AG09309 (cell line): Measurements from ENCODE around the gene XXYLT1.

ENCODE experiments used
- DNase-seq: peaks from one replicate; pipeline ENCODE4 v3.0.0-alpha.2; 2010; ENCODE audit warnings: low read depth
- H3K4me3 ChIP-seq: 2 replicates; pipeline ENCODE4 v1.5.1; 2011; ENCODE audit warnings: mild to moderate bottlenecking, low read depth, low read length, moderate library complexity; ENCODE audit not compliant: control insufficient read depth
- CTCF ChIP-seq: IDR thresholded peaks from 2 replicates; pipeline ENCODE4 v1.5.1; 2011; ENCODE audit warnings: mild to moderate bottlenecking, low read depth, low read length, inconsistent platforms; ENCODE audit not compliant: insufficient read depth, control insufficient read depth; ENCODE audit errors: missing control alignments

The XXYLT1 gene

DNA sequence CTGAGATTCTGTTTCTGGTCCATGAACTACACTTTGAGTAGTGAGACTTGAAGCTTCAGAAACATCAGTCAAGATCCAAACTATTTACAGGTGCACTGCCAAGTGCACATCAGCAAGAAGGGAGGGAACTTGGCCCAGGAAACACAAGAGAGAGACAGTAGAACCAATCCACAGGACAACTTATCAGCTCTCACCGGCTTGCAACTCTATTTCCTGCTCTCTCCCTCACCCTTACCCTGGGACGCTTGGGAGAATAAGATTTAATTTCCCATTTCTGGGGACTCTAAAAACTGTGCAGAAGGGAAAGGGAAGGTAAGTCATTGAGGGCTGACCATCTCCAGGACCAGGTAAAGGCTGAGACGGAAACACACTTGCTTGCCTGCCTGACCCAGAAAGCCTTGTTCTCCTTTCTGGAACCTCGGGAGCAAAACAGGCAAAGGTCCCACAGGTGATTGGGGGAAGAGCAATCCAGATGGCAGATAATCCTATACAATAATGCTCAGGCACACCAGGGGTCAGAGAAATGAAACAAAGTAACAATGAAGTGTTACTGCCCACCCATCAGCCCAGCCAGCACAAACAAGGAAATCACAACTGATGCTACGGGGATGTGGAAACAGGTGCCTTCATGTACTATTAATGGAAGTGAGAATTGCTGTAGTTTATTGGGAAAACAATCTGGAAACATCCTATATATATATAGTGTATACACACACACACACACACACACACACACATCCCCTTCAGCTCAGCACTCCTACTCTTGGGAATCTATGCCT lies 154.4 kb downstream of the XXYLT1 start:
- H3K4me3 ChIP-seq, result no peak overlapping the region
- TF ChIP-seq CTCF, result no peak
- no peak for DNase-seq

DNA sequence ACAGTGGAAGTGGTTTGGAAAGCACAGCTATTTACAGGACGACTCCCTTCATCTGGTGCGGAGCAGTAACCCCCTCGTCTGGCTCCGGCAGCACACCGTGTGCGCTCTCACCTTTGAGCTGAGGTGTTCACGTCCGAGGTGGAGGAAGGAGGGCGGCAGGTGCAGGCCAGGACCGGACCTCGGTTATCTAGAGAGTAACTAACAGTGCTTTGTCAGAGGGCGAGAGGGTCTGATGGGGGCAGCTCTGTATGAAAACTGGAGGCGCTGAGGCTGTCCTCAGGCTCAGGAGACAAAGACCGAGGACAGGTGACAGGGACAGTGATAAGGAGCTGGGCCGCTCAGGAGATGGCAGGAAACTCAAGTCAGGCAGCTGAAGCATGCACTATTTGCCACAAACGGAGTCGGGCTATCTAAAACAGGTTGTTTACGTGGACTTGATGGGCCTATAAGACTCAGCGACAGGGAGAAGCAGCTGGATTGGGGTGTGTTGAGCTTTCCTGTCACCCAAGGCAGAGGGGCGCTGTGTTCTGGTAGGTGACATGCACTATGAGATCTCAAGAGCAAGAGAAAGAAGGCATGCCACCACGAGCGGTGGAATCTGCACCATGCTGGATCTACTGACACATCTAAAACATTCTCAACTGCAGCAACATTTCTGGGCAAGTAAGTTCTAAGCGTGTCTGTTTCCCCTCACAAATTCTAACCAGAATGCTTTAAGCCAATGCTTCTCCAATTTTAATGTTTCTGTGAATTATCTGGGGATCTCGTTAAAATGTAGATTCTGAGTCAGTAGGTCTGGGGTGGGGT lies 155.2 kb downstream of the XXYLT1 start:
- TF ChIP-seq CTCF, result no peak
- DNase-seq, result no peak
- H3K4me3 ChIP-seq, result no peak overlapping the region

DNA sequence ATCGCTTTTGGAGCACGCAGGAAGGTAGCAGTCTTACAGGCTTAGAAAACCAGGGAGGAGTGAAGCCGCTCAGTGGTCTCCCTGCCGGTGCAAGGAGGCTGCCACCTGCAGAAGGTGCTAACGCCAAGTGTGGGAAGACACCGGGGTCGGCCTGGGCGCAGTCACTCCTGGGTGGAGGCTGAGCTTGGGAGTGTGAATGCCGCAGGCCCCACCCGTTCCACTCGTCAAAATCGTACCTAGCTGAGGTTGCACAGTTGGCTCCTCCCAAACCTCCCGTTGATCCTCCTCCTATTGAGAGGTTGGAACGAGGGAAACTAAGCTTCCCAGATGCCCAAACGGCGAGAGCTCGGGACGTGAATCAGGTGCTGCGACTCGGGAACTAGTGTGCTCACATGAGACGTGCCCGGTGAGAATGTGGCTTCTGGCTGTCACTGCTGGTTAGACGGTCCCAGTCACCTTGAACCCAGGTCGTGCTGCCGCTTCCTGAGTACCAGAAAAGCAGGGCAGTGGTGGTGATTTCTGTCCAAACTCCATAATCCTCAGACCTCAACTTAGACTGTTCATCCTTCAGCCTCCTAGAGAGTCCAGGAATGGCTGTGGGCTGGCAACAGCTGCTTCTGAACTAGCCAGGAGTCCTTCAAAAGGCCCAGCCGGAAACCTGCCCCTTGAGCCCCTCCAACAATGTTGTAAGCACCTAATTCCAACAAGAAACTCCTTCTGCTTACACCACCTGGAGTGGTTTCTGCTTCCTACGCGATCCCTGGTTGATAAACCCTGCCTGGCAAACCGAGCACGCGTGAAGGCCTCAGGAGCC lies 156.0 kb downstream of the XXYLT1 start:
- no peak overlapping the region for H3K4me3 ChIP-seq
- no peak for TF ChIP-seq CTCF
- no peak for DNase-seq

GRCh38 chr3:195113536-195114425 lies 157.2 kb downstream of the XXYLT1 start:
- no peak for DNase-seq
- no peak overlapping the region for H3K4me3 ChIP-seq
- no peak for TF ChIP-seq CTCF

GRCh38 chr3:195113048-195113447 lies 157.9 kb downstream of the XXYLT1 start:
- no peak for DNase-seq
- no peak for TF ChIP-seq CTCF
- no peak overlapping the region for H3K4me3 ChIP-seq

DNA sequence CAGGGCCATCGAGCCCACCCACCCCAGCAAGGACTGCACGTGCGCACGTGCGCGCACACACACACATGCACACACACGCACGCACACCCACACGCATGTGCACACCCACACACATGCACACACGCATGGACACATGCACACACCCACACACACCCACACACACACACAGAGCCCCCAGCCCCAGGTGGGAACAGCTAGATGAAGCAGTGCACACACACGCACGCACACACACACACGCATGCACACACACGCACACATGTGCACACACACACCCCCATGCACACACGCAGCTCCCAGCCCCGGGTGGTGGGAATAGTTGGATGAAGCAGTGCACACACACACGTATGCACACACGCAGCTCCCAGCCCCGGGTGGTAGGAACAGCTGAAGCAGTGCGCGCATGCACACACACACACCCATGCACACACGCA lies 158.6 kb downstream of the XXYLT1 start:
- no peak for TF ChIP-seq CTCF
- DNase-seq, result no peak
- no peak overlapping the region for H3K4me3 ChIP-seq
